ENCODE measurements around the gene U2AF1L4.

The U2AF1L4 gene

GRCh38 chr19:35712567-35713505 is 32.4 kb downstream of the U2AF1L4 start:
- DNase-seq (ENCODE audit: low read depth), result no peak

DNA sequence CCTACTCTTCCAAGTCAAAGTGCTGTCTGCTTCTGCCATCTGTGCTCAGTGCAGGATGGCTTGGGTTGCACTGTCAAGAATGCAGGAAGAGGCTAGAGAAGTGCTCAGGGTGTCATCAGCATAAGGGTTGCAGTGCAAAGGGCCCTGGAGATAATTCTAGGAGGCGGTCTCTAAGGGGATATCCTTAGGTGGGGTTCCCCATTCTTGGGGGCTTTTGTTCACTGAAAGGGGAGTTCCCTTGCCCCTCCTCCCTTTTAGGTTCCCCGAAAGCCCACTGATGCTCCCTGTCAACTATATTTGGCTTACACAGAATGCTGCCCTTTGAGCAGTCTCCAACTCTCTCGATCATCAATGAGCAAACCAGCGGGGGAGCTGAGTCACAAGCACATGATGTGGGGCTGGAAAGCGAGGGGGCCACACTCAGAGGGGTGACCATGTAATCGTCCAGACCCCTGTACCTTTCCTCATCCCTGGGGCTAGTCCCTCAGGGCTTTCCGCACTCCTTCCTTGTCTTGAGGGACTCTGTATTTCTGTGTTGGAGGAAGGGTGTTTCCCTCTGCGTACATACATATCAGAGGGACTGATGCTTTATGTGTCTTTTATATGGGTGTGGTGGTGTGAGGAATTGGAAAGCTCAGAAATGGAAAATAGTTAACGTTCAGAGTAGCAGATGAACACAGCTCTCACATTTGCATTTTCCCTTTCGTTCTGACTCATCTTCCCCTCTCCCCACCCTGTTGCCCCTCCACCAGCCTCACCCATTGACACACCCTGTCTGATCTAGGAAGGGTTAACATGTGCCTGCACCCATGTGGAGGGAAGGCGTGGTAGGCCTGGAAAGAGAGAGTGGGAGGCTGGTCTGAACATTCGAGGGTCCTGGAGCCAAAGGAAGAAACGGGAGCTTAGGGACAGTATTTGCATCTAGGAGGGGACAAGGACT is 34.2 kb downstream of the U2AF1L4 start:
- no peak for DNase-seq (ENCODE audit: low read depth)

DNA sequence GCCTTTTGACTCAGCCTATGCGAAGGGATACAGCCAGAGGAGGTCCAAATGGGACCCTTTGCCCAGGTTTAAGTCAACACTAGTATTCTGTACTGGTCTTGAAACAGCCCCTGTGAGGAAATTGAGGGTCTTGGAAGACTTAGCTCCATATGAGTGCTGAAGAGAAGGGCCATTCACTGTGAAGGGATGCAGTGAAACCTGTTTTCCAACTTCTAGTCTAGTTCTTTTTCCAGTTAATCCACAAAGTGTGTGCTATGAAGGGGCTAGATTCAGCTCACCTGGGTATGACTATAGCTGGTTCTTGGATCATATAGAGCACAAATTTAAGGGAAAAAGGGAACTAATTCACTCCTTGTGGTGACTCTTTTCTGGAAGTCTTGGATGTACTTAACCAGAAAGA is 36.8 kb downstream of the U2AF1L4 start:
- no peak for DNase-seq (ENCODE audit: low read depth)

DNA sequence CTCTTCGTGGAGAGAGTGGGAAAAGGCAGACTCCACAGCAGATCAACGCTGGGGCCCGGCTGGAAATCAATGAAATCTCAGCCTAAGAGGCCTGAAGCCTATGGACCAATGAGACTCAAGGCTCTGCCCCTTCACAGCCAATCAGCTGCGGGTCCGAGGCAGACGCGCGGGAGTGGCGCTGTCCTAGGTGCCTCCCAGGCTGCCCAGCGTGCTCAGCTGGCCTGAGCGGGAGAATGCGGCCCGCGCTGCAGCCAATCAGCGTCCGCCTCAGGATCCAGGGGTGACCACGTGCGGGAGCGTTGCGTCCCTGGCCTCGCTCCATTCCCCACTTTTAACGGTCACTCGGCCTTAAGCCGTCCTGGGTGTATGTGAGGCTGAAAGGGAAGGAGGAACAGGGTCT is 41.0 kb downstream of the U2AF1L4 start, which contains the start of gene ZBTB32:
Gene ZBTB32 (plus strand): TSS at position 341 of the 400 bp plus-strand sequence. CDS start 10,069 bp downstream, outside the sequence.
- no peak for DNase-seq (ENCODE audit: low read depth)

- no peak for DNase-seq (ENCODE audit: low read depth)
Measured at GRCh38 chr19:35703343-35703742, 41.9 kb downstream of the U2AF1L4 start.

DNA sequence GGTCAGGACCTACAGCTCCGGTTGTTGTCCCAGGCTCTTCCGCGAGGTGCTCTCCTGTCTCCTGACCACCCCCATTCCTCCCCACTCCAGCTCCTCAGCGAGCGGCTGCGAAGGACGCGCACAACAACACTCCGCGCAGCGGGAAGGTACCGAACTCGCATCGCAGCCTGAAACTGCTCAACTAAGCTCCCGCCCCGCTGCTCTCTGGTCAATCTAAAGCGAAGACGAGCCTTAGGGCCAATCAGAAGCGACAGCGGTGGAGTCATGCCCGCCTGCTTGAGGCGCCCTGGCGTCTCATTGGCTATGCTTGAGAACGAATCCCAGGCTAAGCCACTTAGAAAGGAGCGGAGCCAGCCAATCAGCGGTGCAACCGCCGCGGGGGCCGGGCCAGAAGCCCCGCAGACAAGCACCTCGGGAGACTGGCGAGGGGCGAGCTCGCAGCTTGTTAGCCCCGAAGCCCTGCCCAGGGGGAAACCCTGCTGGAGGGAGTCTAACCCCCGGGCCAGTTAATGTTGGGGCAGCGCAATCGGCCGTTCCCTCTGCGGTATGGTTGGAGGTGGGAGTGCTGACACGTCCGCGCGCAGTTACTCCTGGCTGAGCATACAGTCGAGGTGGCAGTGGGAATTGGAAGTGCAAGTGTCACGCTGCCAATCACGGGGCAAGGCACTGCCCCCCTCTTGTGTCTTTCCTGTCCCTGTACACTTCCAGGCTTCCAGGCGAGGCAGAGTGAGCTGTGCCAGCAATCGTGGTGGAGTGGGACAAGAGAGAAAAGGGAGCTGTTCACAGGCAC is 42.8 kb downstream of the U2AF1L4 start:
- peak; percentile 80 for DNase-seq (ENCODE audit: low read depth)

- no peak for DNase-seq (ENCODE audit: low read depth)
Measured at GRCh38 chr19:35696835-35697234, 48.4 kb downstream of the U2AF1L4 start.

GRCh38 chr19:35695895-35696422 is 49.3 kb downstream of the U2AF1L4 start:
- no peak for DNase-seq (ENCODE audit: low read depth)

- peak; percentile 82 for DNase-seq (ENCODE audit: low read depth)
Measured at GRCh38 chr19:35693835-35694599, 51.2 kb downstream of the U2AF1L4 start.

DNA sequence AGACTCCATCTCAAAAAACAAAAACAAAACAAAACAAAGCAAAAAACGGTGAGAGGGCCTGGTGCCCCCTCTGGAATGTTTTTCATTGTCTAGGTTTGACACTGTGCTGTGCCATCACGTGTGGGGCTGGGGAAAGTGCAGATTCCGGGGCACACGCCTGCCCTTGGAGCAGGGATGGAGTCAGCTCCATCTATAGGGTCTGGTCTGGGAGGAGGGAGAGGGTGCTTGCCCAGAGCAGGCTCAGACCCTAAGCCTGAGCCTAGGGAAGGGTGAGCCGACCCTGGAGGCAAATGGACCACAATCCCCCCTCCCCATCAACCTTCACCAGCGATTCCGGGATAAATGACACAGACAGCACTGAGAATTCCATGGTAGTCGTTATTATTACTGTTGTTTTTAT is 51.8 kb downstream of the U2AF1L4 start:
- DNase-seq (ENCODE audit: low read depth), result no peak

Measured in activated T-cell treated with anti-CD3 and anti-CD28 coated beads for 1 hour (primary cell).